IPS-18a (cell line): ENCODE data around the gene KNDC1.
"Not testable (repeated sequence)": the region's sequence is repeated elsewhere in the genome, so short reads cannot be mapped to it uniquely, and the experiment has no call there.

Experiments used
- H3K27ac ChIP-seq: one replicate; pipeline ENCODE4 v1.5.1; 2013; ENCODE audit warnings: low read length
- H3K27me3 ChIP-seq: one replicate; pipeline ENCODE4 v1.6.1; 2013; ENCODE audit warnings: mild to moderate bottlenecking, low read length; ENCODE audit not compliant: control insufficient read depth, insufficient read depth
- H3K36me3 ChIP-seq: one replicate; pipeline ENCODE4 v1.6.1; 2013; ENCODE audit warnings: low read depth, low read length; ENCODE audit not compliant: control insufficient read depth
- H3K4me1 ChIP-seq: one replicate; pipeline ENCODE4 v1.6.1; 2013; ENCODE audit warnings: low read depth, low read length; ENCODE audit not compliant: control insufficient read depth
- H3K4me3 ChIP-seq: one replicate; pipeline ENCODE4 v1.5.1; 2013; ENCODE audit warnings: low read length
- H3K9ac ChIP-seq: one replicate; pipeline ENCODE4 v1.6.1; 2013; ENCODE audit warnings: mild to moderate bottlenecking, low read length, moderate library complexity
- H3K9me3 ChIP-seq: one replicate; pipeline ENCODE4 v1.6.1; 2013; ENCODE audit warnings: low read depth, low read length; ENCODE audit not compliant: control insufficient read depth

The KNDC1 gene, protein sequence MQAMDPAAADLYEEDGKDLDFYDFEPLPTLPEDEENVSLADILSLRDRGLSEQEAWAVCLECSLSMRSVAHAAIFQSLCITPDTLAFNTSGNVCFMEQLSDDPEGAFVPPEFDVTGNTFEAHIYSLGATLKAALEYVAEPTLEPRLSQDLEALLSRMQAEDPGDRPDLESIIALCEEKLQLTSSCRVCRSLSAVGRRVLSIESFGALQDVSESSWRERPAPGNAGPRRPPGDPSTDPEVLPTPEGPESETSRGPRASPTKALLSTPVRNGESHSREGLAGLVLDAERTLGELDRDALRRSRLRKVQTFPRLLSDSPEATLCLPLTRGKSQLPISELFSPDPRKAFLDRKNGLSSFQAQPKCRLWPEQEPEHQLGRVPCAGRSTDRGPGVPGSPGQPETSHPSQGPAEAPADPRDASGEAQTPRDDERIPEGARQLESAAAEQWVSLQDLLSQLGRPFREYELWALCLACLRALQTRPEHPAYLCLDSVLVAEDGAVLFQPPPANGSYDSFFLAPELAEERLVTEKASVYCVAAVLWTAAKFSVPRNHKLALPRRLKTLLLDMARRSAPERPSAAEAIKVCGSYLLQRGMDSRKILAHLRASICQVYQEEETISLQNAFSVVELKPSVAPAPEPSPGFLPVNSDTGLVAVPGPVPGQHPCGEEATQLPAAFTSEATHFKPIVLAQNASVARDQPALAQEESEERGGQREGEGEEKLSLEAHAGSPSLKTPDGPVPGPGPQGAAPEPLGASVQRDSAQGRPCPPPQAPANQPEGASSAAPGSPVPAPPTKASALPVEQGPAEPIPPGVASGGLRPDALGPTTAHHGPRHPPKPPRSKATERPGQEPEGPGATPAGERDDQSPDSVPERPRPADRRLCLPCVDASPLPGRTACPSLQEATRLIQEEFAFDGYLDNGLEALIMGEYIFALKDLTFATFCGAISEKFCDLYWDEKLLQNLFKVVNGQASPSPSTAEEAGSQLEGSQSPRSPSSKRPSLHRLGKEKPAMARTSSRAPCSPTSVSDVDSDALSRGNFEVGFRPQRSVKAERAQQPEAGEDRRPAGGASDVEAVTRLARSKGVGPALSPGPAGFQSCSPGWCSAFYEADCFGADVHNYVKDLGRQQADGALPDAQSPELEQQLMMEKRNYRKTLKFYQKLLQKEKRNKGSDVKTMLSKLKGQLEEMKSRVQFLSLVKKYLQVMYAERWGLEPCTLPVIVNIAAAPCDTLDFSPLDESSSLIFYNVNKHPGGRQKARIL (N-terminal part only)

DNA sequence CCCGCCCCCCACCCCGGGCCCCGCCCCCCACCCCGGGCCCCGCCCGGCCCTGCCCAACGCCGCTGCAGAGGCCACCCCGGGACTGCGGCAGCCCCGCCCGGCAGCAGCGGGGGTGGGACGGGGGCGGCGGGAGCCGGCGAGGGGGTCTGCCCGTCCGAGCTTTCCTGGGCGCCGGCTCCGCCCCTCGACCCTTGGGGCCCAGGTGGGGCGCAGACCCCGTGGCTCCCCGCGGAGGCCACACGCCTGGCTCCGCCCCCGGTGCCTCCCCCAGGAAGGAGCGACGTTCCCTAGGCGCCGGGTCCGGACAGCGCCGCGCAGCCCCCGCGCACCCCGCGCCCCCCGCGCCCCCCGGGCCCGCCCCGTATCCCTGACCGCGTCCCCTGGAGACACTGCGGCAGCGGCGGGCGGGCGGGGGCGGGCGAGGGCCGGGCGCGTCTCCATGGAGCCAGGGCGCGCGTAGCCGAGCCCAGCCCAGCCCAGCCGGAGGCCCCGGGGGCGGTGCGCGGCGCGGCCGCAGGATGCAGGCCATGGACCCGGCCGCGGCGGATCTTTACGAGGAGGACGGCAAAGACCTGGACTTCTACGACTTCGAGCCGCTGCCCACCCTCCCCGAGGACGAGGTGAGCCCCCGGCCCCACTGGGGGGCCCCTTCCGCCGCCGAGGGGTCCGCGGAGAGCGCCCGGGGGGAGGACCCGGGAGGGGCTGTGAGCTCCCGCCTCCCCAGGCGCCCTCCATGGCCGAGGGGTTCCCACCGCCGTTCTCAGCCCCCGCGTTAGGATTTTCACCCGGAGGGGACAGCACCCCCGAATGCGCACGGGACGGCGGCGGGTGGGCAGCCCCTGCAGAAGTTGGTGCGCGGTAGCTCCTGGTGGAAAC, at the start of gene KNDC1:
Gene KNDC1 (plus strand): TSS at position 270 of the 876 bp plus-strand sequence. CDS start 249 bp downstream, at position 519.
- H3K9ac ChIP-seq: peak within 1 kb of the TSS; percentile 7

DNA sequence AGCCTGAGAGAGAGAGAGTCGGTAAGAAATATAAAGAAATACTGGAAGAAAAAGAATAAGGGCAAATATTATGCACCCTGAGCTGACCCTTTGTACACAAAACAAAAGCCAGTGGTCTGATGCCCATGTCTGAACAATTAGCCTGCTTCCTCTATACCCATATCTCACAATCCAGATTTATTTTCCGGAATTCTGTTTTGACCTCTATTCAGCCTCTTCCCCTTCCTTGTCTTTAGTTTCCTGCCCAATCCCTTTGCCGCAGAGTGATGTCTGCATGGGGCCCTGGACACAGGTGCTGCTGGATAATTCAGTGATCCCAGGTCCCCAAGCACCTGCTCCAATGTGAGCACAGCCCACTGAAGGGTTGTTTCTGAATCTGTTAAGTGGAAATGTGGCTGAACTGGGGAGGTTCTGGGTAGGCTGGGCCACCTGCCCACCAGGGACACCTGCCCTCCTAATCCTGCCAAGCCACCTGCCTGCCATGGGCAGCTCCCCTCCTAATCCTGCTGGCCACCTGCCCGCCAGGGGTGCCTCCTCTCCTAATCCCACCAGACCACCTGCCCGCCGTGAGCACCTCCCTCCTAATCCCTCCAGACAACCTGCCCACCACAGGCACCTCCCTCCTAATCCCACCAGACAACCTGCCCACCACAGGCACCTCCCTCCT, 49.3 kb upstream of the KNDC1 start:
- no peak overlapping the region for H3K4me3 ChIP-seq
- H3K9ac ChIP-seq: no peak overlapping the region
- H3K27me3 ChIP-seq: no peaks in the 10 kb centered on the region
- H3K9me3 ChIP-seq: peaks cover 5% of the 10 kb centered on the region
- H3K4me1 ChIP-seq: no peaks in the 10 kb centered on the region
- H3K27ac ChIP-seq: no peak overlapping the region
- H3K36me3 ChIP-seq: no peaks in the 10 kb centered on the region

More for the DNA sequence above, at the start of gene KNDC1:
- Histone ChIP-seq H3K9me3 (no peaks in the 10 kb centered on the region), H3K4me3 (peak within 1 kb of the TSS; percentile 68), H3K36me3 (no peaks in the 10 kb centered on the region), H3K4me1 (peaks cover 10% of the 10 kb centered on the region), H3K27me3 (peaks cover 10% of the 10 kb centered on the region), H3K27ac (no peak within 1 kb of the TSS)

DNA sequence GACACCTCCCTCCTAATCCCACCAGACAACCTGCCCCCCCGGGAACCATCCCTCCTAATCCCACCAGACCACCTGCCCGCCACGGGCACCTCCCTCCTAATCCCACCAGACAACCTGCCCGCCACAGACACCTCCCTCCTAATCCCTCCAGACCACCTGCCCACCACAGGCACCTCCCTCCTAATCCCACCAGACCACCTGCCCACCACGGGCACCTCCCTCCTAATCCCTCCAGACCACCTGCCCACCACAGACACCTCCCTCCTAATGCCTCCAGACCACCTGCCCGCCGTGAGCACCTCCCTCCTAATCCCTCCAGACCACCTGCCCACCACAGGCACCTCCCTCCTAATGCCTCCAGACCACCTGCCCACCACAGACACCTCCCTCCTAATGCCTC, 48.4 kb upstream of the KNDC1 start:
- not testable (repeated sequence) for H3K27me3 ChIP-seq, H3K4me1 ChIP-seq, H3K27ac ChIP-seq, H3K36me3 ChIP-seq, H3K9me3 ChIP-seq, H3K4me3 ChIP-seq, H3K9ac ChIP-seq

DNA sequence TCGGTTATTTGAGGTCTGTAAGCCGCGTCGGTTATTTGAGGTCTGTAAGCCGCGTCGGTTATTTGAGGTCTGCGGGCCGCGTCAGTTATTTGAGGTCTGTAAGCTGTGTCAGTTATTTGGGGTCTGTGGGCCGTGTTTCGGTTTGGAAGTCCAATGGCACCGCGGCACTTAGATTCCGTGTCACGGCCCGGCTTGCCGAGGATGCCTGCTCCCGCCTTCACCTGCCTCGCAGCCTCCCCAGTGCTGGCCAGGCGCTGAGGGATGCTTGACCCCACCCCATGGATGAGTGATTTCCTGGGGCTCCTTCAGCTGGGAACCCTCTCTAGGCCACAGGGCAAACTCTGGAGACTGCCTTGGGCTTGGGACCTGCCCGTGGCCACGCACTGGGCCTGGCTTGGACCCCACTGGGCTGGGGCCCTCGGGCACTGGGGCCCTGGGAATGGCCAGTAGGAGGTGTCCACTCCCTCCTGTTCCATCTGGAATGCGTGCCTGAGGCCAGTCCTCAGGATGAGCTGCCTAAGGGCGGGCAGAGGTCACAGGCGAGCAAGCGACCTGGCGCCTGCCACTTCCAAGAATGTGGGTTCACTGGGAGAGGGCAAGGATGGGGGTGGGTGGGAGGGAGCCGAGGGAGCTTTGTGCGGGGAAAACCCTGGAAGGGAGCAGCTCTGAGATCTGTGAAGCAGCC, 46.7 kb upstream of the KNDC1 start:
- H3K36me3 ChIP-seq: no peaks in the 10 kb centered on the region
- no peak overlapping the region for H3K9ac ChIP-seq
- no peak overlapping the region for H3K27ac ChIP-seq
- H3K4me3 ChIP-seq: no peak overlapping the region
- H3K27me3 ChIP-seq: no peaks in the 10 kb centered on the region
- no peaks in the 10 kb centered on the region for H3K4me1 ChIP-seq
- no peaks in the 10 kb centered on the region for H3K9me3 ChIP-seq

DNA sequence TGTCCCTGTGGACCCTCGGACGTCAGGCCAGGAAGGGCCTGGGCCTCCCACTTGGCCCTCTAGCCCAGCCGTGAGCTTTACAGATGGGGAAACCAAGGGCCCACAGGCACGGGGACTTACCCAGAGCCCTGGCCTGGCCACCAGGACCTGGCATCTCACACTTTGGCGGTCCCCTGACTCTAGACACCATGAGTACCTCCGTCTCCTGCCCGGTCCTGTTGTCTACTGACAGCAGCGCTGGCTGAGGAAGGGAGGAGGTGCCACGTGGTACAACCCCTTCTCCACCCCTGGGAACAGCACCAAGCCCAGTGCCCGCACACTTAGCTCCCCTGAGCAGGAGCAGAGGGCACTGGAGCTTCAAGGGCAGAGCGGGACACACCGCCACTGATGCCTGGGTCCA, 46.2 kb upstream of the KNDC1 start:
- Histone ChIP-seq H3K4me3 (no peak overlapping the region), H3K27ac (no peak overlapping the region), H3K27me3 (no peaks in the 10 kb centered on the region), H3K9ac (no peak overlapping the region), H3K4me1 (no peaks in the 10 kb centered on the region), H3K9me3 (no peaks in the 10 kb centered on the region), H3K36me3 (no peaks in the 10 kb centered on the region)

DNA sequence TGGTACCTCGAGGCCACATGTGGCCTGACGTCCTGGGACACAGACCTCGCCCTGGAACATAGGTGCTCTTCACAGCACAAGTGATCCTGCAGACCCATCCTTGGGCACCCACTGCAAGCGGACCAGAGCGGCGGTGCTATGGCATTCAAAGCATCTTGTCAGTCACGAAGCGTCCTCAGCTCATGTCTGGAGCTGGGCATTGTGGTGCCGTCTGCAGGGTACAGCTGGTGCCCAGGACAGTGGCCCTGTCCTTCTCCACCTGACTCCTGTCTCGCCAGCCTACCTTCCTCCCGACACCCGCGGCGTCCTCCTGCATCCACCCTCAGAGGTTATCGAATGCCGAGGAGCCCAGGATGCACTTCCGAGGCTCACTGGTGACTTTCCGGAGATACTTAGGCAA, 45.8 kb upstream of the KNDC1 start:
- Histone ChIP-seq H3K4me3 (no peak overlapping the region), H3K9me3 (no peaks in the 10 kb centered on the region), H3K4me1 (no peaks in the 10 kb centered on the region), H3K27me3 (no peaks in the 10 kb centered on the region), H3K36me3 (no peaks in the 10 kb centered on the region), H3K27ac (no peak overlapping the region), H3K9ac (no peak overlapping the region)

DNA sequence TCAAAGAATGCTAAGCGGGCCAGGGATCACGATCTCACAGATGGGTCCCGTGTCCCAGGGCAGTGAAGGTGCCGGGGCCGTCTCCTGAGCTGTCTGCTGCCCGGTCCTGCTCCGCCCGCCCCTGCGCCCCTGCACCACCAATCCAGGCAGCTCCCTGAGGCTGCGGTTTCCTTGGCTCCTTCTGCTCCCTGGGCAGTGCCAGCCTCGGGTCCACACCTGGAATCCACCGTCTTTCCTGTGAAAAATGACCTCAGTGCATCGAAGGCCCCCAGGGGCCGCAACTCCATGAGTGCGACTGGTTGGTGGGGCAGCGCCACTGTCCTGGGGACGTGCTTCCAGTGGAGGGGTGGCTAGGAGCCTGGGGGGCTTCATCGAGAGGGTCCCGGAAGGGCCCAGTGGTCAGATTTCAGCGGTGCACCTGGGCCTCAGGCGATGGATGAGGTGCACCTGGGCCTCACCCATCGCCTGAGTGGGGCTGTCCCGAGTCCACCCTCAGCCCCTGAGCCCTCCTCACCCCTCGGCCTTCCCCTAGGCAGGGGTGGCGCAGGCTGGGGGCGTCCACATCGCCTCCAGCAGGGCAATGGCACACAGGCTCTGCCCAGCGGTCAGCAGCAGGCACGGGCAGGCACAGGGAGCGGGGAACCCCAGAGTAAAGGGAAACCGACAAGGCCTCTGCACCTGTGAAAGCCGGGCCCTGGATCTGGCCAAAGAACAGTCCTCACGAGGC, 45.1 kb upstream of the KNDC1 start:
- no peaks in the 10 kb centered on the region for H3K36me3 ChIP-seq

DNA sequence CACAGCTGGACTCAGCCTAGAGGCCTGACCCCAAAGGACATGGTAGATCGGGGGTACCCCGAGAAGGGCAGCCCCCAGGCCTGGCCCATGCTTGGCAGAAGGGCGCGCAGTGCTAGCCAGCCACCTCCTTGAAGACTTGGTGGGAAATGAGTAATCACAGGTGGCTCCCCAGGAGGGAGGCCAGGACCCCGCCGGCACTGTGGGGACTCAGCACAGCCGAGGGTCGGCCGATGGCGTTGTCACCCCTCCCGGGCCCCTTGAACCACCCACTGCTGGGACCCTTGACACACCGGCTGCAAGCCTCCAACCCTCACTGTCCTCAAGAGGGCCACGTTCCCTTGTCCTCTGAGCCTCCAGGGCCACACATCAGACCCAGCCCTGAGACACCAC, 44.6 kb upstream of the KNDC1 start:
- Histone ChIP-seq H3K9ac (no peak overlapping the region), H3K27me3 (no peaks in the 10 kb centered on the region), H3K27ac (no peak overlapping the region), H3K4me1 (no peaks in the 10 kb centered on the region), H3K36me3 (no peaks in the 10 kb centered on the region), H3K4me3 (no peak overlapping the region), H3K9me3 (no peaks in the 10 kb centered on the region)

More for the DNA sequence above, 45.1 kb upstream of the KNDC1 start:
- Histone ChIP-seq H3K4me1 (no peaks in the 10 kb centered on the region), H3K27me3 (no peaks in the 10 kb centered on the region), H3K9me3 (no peaks in the 10 kb centered on the region), H3K27ac (no peak overlapping the region), H3K4me3 (no peak overlapping the region), H3K9ac (no peak overlapping the region)

DNA sequence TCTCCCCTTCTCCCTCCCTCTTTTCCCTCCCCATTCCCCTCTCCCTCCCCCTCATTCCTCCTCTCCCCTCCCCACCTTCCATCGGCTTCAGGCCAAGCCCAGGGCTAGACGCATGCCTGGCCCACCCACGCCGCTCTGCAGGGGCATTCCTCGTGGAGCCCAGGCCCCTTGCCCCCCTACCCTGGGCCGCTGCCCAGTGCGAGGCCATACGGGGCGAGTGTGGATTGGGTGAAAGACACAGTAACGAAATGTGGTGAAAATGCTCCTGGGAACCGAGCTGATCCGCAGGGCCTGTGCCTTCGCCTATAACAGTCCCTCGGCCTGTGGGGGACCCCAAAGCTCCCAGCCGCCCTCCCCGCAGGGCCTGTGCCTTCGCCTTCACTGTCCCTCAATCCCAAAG, 44.0 kb upstream of the KNDC1 start:
- H3K9ac ChIP-seq: no peak overlapping the region
- no peaks in the 10 kb centered on the region for H3K36me3 ChIP-seq
- H3K27ac ChIP-seq: no peak overlapping the region
- no peaks in the 10 kb centered on the region for H3K9me3 ChIP-seq
- no peaks in the 10 kb centered on the region for H3K4me1 ChIP-seq
- no peaks in the 10 kb centered on the region for H3K27me3 ChIP-seq
- H3K4me3 ChIP-seq: no peak overlapping the region
